AG09319 (cell line): Measurements from ENCODE around the gene BRMS1.

Experiments
- DNase-seq: peaks from one replicate; pipeline ENCODE4 v3.0.0-alpha.2; 2010; ENCODE audit warnings: low read depth; ENCODE audit errors: extremely low read depth
- CTCF ChIP-seq: IDR thresholded peaks from 2 replicates; pipeline ENCODE4 v1.5.1; 2011; ENCODE audit warnings: low read depth, mild to moderate bottlenecking, inconsistent platforms, low read length, moderate library complexity

BRMS1 gene

GRCh38 chr11:66365711-66366619, 21.1 kb upstream of the BRMS1 start:
- TF ChIP-seq CTCF = no peak
- DNase-seq = no peak

DNA sequence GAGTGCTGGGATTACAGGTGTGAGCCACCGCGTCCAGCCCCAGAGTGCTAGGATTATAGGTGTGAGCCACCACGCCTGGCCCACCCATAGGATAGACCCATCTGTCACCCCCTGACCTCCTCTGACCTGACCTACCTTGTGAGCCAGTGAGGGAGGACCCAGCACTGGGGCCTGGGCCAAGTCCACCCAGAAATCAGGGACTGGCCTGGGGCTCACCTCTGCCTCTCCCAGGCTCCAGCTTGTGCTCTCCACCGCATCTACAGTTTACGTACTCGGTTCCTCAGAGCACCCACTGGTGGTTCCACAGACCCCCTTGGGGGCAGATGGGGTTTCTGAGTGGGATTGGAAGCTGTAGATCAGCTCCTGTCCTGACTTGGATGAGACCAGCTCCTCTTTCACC, 20.3 kb upstream of the BRMS1 start:
- DNase-seq = no peak
- TF ChIP-seq CTCF = no peak

DNA sequence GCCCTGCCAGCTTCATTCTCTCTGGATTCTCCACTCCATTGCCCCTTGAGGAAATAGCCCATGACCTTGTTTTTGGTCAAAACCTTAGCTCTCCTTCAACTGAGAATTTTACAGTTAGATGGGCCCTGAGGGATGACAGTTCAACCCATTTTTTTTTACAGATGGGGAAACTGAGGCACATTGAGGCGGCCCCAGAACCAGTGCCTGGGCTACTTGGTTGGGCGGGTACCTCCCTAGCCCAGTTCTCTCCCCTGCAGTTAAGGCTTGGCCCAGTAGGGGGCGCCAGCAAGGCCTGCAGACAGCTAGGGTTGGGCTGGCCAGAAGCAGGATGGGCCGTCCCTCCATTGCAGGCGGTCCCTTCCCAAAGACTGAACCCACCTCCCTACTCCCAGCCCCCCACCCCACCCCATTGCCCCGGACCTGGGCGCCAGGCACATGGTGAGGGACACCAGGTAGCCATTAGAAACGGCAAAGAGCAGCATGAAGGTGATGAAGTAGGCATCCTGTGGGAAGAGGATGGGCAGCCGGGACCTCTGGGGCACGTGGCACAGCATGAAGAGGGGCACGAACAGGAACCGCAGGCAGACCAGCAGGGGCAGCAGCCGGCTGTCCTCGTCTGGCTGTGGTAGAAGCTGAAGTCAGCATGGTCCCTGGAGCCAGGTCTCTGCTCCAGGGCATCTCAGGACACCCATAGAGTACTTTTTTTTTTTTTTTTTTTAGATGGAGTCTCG, 19.1 kb upstream of the BRMS1 start:
- no peak for DNase-seq
- peak; percentile 57 for TF ChIP-seq CTCF

DNA sequence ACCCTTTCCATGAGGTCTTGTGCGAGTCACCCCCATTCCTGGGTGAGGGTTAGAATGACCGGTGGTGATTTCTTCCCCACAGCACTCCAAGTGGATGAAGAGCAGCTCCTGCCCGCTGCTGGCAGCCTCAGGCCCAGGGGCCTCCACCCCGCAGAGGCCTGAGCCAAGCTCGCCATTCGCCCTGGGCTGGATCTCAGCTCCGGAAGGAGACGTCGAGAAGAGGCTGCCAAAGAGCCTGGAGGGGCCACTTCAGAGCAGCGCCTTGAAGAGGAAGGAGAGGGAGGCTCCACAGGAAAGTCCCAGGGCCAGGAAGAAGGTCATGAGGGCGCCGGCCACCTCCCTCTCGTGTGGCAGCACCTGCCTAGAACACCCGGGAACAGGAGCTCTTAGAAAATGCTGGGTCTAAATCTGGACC, 18.3 kb upstream of the BRMS1 start:
- TF ChIP-seq CTCF = no peak
- DNase-seq = no peak

DNA sequence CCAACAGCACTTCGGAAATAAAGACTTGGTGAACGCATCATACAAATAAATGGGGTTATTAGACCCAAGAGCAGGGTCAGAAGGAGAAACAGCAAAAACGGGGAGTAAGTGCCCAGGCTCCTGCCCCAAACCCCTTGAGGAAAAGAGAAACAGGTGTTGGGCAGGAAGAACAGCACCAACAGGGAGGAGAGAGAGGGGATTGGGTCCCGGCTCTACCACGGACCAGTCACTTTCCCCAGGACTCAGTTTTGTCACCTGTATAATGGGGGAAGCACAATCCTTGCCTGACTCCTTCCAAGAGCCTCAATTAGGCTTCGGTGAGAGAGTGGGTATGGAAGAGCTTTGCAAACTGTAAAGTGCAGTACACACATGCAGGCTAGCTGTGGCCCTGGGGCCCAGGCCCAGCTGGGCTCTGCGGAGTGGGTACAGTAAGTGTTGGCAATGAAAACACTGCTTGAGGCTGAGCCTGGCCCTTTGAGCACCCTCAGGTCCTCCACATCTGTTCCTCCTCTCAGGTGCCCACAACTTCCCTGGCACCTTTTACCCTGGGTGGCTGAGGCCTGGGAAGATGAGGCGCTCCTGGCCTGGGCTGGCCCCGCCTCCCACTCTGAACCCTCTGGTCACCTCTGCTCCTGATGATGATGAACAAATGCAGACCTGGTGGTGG, 17.7 kb upstream of the BRMS1 start:
- TF ChIP-seq CTCF = no peak
- DNase-seq = no peak

DNA sequence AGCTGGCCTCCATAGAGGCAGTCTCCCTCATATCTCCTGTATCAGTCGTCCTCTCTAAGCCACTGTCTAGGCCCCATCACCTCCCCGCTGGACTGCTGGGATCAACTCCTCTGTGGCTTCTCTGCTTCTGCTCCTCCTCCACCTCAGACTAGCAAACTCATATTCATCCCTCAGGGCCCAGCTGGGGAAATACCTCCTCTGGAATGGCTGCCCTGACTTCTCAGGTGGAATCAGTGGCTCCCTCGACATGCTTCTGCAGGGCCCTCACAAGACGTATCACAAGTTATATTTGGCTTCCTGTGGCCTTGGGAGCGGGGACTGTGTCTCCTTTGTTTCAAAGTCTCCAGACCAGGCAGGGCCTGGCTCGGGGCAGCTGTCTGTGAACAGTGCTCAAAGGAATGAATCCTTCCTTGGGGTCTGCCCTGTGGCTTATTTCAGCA, 16.6 kb upstream of the BRMS1 start:
- DNase-seq = no peak
- no peak for TF ChIP-seq CTCF
